GM19240 (cell line): ENCODE data around the gene LGALS7B.
A peak's percentile ranks its signal among the peaks of the same experiment; 100 is the strongest.
"Not testable (repeated sequence)": the region's sequence is repeated elsewhere in the genome, so short reads cannot be mapped to it uniquely, and the experiment has no call there.

Experiments
- DNase-seq: peaks from one replicate; pipeline ENCODE4 v3.0.0; 2011; ENCODE audit warnings: low spot score; ENCODE audit not compliant: insufficient read length

The LGALS7B gene

DNA sequence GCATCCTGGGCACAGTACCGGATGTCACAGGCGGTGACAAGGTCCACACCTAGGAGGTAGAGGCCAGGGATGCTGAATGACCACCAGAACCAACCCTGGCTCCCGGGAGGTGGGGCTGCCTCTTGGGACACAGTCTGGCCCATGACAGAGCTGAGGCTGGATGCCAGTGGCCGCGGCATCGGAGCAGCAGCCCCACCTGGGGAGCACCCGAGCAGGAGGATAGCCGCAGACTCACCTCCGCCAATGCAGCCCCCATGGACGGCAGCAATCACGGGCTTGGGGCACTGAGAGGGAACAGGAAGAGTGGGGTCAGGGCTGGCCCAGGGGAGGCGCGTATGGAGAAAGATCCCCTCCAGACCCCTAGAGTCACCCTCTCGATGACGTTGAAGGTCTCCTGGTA lies 28.1 kb downstream of the LGALS7B start:
- DNase-seq: no peak

GRCh38 chr19:38819231-38819920 lies 30.4 kb downstream of the LGALS7B start:
- no peak for DNase-seq

DNA sequence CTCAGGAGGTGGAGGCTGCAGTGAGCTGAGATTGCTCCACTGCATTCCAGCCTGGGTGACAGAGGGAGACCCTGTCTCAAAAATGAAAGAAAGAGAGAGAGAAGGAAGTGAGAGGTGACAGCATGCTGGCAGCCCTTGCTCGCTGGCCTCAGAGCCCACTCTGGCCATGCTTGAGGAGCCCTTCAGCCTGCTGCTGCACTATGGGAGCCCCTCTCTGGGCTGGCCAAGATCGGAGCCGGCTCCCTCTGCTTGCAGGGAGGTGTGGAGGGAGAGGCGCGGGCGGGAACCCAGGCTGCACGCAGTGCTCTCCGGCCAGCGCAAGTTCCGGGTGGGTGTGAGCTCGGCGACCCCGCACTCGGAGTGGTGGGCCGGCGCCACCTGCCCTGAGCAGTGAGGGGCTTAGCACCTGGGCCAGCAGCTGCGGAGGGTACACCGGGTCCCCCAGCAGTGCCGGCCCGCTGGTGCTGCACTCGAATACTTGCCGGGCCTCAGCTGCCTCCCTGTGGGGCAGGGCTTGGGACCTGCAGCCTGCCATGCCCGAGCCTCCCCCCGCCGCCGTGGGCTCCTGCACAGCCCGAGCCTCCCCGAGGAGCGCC lies 32.3 kb downstream of the LGALS7B start:
- not testable (repeated sequence) for DNase-seq

DNA sequence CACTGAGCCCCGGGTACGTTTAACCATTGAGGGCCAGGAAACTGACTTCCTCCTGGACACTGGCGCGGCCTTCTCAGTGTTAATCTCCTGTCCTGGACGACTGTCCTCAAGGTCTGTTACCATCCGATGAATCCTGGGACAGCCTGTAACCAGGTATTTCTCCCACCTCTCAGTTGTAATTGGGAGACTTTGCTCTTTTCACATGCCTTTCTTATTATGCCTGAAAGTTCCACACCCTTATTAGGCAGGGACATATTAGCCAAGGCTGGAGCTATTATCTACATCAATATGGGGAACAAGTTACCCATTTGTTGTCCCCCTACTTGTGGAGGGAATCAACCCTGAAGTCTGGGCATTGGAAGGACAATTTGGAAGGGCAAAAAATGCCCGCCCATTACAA lies 36.9 kb downstream of the LGALS7B start:
- DNase-seq: not testable (repeated sequence)

DNA sequence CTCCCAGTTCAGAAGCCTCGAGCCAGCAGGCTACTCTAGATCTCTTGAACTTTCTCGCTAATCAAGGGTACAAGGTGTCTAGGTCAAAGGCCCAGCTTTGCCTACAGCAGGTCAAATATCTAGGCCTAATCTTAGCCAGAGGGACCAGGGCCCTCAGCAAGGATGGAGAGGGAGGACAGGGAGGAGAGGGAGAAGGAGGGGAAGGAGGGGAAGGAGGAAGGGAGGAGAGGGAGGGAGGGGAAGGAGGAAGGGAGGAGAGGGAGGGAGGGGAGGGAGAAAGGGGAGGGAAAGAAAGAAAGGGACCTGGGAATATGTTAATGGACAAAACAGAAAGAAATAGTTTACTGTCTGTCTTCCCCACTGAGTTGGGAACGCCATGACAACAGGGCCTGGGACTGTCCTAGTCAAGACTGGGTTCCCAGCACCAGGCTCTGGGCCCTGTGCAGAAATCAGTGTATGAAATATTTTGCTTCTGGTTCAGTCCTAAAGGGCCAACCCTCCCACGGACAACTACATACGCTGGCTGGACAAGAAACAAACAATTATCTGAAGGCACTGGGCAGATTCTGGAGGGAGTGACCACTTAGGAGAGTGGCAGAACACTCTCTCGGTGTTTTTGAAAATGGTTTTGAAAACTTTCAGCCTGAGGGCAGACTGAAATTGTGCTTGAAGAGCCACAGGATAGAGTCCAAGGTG lies 38.0 kb downstream of the LGALS7B start:
- DNase-seq: no peak

- not testable (repeated sequence) for DNase-seq
These were observed 40.2 kb downstream of the LGALS7B start for GRCh38 chr19:38829203-38829602.

DNA sequence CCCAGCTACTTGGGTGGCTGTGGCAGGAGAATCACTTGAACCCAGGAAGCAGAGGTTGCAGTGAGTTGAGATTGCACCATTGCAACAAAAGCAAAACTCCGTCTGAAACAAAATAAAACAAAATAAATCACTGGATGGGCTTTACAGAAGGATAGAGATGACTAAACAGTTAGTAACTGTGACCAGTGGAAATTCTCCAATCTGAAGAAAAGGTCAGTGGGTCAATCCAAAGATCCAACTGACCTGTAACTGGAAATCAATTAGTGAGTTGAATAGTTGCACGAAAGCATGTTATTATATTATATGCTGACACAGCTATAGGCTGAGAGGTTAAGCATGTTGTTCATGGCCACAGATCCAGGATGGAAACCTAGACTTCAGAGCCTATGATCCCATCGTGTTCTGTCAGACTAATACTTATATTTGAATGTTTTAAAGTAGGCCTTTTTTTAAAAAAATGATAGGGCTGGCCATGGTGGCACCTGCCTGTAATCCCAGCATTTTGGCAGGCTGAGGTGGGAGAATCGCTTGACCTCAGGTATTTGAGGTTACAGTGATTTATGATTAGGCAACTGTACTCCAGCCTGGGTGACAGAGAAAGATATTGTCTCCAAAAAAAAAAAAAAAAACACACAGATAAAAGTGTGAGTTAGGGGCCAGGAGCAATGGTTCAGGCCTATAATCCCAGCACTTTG lies 41.2 kb downstream of the LGALS7B start:
- no peak for DNase-seq

DNA sequence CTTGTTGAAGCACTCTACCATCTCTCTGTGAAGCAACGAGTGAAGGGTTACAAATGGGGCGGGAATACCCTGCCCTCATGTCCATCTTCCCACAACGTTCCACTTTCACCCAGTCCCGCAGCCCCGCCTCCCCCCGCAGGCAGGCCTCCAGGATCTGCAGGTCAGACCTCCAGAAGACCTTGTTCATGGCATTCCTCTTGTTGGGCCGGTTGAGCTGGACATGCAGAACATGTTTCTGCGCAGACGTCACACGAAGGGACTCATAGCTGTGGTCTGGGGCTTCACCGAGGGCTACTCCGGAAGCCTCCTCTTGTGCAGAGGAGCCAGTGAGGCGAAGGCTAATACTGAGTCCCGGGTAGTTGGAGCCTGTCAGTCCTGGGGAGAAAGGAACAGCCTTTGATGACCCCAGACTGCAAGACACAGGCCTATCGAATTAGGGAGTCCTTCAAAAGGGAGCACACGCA lies 42.2 kb downstream of the LGALS7B start:
- DNase-seq: peak; percentile 73

DNA sequence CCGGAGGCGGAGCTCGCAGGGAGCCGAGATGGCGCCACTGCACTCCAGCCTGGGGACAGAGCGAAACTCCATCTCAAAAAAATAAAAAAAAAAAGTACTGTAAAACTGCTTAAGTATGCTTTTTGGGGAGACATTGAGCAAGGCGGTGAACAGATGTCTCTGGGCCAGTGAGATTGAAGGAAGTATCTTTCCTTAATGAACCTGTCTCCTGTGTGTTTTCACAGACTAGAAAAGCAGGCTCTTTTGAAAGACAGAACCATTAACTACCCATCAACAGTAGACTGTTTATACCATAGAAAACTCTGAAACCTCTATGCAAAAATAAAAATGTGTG lies 44.1 kb downstream of the LGALS7B start:
- no peak for DNase-seq

DNA sequence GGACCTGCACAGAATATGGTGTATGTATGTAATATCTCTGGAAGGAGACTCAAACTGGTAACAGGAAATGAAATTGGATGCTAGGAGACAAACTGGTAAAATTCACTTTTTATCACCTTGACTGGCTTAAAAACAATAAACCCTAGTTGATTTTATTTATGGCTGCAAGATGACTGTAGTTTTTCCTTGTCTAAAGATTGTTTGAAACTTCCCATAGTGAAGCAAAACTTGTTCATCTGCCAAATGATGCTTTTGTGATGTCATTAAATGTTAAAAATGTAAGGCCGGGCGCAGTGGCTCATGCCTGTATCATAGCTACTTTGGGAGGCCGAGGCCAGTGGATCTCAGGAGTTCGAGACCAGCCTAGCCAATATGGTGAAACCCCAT lies 45.1 kb downstream of the LGALS7B start:
- DNase-seq: no peak

- DNase-seq: no peak
These were observed 45.6 kb downstream of the LGALS7B start for GRCh38 chr19:38834590-38834989.

- no peak for DNase-seq
These were observed 47.4 kb downstream of the LGALS7B start for GRCh38 chr19:38836159-38836982.

DNA sequence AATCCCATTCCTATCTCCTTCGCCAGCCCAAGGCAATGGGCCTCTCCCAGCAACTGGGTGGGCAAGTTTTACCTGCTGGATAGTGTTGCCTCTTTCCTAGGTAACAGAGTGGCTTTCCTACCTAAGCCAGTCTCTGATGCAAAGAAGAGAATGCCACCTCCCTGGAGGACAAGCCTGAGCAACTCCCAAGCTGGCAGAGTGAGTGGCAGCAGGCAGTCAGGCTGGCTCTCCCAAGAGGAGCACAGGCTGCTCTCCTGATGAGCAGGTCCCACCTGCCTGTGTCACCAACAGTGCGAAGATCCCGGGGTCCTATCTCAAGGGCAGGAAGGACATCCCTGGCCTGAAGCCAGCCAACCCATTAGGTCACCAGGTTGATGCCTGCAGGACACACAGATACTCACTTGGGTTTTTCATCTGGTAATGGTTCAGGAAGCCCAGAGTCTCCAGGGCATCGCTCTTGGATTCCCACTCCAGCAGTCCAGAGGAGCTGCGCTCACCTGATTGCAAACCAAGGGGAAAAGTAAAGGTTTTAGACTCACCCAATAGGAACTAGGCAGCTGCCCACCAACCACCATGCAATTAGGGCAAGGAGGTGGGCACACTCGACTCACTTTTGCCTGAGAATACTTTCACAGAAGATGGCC lies 48.1 kb downstream of the LGALS7B start:
- no peak for DNase-seq

DNA sequence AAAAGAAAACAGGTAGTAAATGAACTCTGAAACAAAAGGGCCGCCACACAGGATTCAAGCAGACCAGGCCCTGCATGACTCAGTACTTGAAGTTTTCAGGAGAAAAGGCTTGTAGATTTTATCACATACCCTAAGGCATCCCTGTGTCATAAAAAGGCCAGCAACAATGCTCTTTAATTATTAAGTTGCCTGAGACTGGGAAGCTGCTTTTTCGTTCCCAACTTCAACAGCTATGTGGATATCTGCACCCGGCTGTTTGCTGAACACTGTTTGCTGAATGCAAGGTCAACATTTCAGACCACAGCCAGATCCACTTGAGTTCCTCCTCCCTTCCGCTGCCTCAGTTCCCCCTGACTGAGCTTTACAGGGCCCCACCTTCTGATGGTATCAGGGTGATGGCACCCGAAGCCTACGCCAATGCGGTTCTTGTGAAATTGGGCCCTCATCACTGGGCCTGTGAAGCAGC lies 48.7 kb downstream of the LGALS7B start:
- DNase-seq: no peak

DNA sequence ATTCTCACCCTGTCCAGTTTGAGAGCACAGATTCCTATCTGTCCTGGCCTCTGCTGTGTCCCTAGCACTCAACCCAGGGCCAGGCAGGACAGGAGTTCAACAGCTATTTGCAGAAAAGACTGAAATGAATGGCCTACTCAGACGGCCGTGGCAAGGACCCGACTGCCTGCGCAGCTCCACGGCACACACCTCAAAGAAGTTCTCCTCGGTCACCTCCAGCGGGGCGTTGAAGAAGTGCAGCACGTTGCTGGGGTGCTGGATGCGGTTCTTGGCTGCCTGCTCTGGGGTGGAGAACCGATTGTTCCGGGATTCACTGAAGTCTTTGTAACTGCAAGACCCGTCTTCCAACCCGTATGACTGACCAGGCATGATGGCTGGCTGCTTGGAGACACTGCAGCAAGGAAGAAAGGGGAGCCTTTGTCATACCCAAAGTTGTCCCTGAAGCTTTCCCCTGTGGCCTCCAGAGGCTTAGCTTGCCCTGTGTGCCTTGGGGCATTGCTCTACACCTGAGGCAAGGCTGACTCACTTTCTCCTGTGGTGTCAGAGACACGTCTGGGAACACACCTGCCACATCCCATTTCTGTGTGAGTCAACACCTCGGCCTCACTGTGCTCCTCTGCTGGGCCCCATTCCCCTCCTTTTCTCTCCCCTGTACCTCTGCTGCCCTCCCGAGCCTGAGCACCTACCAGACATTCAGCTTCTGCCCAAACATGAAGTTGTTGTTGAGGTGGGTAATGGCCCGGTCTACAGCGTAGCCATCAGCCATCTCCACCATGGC lies 49.4 kb downstream of the LGALS7B start:
- no peak for DNase-seq

DNA sequence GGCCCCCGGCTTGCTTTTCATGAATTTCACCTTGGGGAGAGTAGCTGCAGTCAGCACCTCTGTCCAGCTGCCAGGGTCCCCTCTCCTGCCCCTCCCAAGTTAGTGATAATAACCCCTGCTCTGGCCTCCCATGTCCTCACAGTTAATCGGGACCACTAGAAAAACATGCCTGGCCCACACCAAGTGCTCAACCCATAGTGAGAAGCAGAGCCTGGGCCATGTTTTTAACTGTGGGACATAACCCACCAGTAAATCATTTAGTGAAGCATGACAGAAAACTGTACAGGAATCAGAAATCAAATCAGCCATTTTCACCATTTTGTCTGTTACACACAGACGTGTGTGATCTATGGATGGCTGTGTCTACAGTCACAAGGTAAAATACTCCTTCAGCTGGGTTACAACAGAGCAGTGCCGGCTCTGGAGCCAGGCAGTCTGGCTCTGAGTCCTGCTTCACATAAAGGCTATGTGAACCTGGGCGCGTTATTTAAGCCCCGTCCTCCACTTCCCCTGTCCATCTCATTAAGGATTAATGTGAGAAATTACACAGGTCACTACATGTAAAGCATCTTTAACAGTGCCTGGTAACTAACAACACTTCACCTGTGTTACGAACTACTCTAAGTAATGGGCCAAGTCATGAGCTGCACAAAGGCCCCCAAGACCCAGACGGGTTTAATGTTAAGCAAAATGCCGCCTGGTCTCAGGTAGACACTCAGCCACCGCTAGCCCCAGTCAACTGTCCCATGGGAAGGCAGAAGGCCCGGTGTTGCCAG lies 50.2 kb downstream of the LGALS7B start:
- DNase-seq: no peak

- no peak for DNase-seq
These were observed 51.0 kb downstream of the LGALS7B start for GRCh38 chr19:38839816-38840582.

- DNase-seq: no peak
These were observed 51.6 kb downstream of the LGALS7B start for GRCh38 chr19:38840583-38840968.
